H1 (cell line): Measurements from ENCODE around the gene SLC38A1. TPM values are rescaled to one million over a fixed set of nuclear protein-coding genes. Genes with fewer than 3 reads are reported as not detected.
A peak's percentile ranks its signal among the peaks of the same experiment; 100 is the strongest.

Experiments used
- BACH1 ChIP-seq: IDR thresholded peaks from 2 replicates; pipeline ENCODE4 v1.6.1; 2012; ENCODE audit warnings: low read length, improper control_type of control experiment
- NANOG ChIP-seq: IDR thresholded peaks from 2 replicates; pipeline ENCODE4 v1.6.1; 2011; ENCODE audit warnings: low read length, low read depth, mild to moderate bottlenecking, inconsistent platforms; ENCODE audit not compliant: insufficient read depth, poor library complexity, severe bottlenecking
- RFX5 ChIP-seq: IDR thresholded peaks from 2 replicates; pipeline ENCODE4 v1.6.1; 2011; ENCODE audit warnings: low read depth, low read length, improper control_type of control experiment, borderline replicate concordance
- RNF2 ChIP-seq: fragments of 200-900, 300-1000 bp; sonication (generic); IDR thresholded peaks from 2 replicates; pipeline ENCODE4 v1.7.1; 2016; ENCODE audit warnings: borderline replicate concordance, low read depth, mild to moderate bottlenecking, antibody characterized with exemption, low read length; ENCODE audit not compliant: poor library complexity, severe bottlenecking; ENCODE audit errors: missing control alignments
- SIRT6 ChIP-seq: IDR thresholded peaks from one replicate; pipeline ENCODE4 v1.7.1; 2012; ENCODE audit warnings: low read length, inconsistent platforms
- SP1 ChIP-seq: IDR thresholded peaks from 2 replicates; pipeline ENCODE4 v1.6.1; 2011; ENCODE audit warnings: low read depth, low read length
- TCF12 ChIP-seq: IDR thresholded peaks from 2 replicates; pipeline ENCODE4 v1.6.1; 2011; ENCODE audit warnings: low read depth, mild to moderate bottlenecking, low read length
- YY1 ChIP-seq: IDR thresholded peaks from 2 replicates; pipeline ENCODE4 v1.6.1; 2011; ENCODE audit warnings: low read depth, mild to moderate bottlenecking, low read length
- polyA plus RNA-seq, 7 experiments: library from polyadenylated mRNA; depleted of rRNA in 3 of 7; stranded (reverse) in 5 of 7; unstranded in 2 of 7; fragments of >200 nt in 5 of 7; fragments of 200-250 nt in 2 of 7; gene quantifications; 1 replicate in 5 of 7; 2 replicates in 1 of 7; 4 replicates in 1 of 7; pipeline versions ENCODE4 v1.2.1 to v1.2.3, GENCODE V29; 2011 to 2013; ENCODE audit warnings: missing spikeins in 2 of 7, mixed read lengths in 2 of 7
- total RNA-seq: library from RNA; stranded (reverse); fragmentation: NEBNext Ultra II Directional; extraction: Animal tissue kit (Norgen Biotek cat#: 25700); gene quantifications from 2 replicates; pipeline ENCODE4 v1.2.1, GENCODE V29; 2021
- TF ChIP-seq, protein P1 (sequence below), 3 experiments: IDR thresholded peaks; 1 replicate in 2 of 3; 2 replicates in 1 of 3; pipeline versions ENCODE4 v1.5.1 to v1.6.1; 2011; ENCODE audit warnings: low read length in 3 of 3, mild to moderate bottlenecking in 3 of 3, inconsistent platforms in 2 of 3, low read depth in 1 of 3, moderate library complexity in 1 of 3; ENCODE audit not compliant: insufficient read depth in 1 of 3; ENCODE audit errors: control extremely low read depth in 1 of 3
- TF ChIP-seq, protein P2 (sequence below): IDR thresholded peaks from 2 replicates; pipeline ENCODE4 v1.6.1; 2012; ENCODE audit warnings: inconsistent platforms

SLC38A1 gene
- total and polyA plus RNA-seq, 2 of the 8 experiments (the other 6 are each of a cell fraction or from before 2014, with no cell fraction given) = 83.4 to 242 TPM

DNA sequence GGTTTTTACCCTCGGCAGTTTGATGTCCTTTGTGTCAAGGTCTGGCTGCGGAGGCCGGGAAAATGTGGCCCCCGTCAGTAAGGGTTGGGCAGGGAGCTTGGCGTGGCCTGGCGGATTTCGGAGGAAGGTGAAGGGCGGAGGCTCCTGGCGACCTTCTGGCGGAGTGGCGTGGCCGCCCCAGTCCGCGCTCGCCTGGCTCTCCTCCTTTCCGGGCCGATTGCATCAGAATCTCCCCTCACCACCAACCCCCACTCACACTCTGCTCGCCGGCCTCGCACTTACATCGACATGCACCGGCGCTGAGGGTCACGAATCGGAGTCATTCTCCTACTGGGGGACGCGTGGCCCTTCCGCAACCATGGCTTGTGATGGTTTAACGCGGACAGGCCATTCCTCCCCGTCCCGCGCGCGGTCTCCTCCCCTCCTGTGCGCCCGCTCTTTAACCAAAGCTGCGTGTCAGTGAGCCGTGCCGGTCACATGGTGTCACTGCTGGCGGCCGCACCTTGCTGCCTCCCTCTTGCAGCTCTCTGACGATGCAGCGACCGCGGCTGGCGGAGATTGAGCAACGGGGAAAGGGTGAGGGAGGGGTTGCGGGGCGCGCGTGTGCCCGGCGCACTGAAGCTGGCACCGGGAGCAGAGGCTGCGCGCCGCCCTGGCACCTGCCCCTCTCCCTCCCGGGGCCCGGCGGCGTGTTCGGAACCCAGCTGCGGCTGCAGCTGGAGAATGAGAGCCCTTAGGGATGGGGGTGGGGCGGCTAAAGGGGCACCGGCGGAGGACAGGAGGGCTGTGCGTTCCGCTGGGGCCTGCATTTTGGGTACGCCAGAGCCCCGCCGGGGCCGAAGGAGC lies at the start of gene SLC38A1 (continued):
- TF ChIP-seq YY1 (no peak), NANOG (no peak), TCF12 (no peak), BACH1 (no peak), RFX5 (no peak), SIRT6 (no peak), SP1 (no peak), RNF2 (no peak)
- TF ChIP-seq, protein P1, sequence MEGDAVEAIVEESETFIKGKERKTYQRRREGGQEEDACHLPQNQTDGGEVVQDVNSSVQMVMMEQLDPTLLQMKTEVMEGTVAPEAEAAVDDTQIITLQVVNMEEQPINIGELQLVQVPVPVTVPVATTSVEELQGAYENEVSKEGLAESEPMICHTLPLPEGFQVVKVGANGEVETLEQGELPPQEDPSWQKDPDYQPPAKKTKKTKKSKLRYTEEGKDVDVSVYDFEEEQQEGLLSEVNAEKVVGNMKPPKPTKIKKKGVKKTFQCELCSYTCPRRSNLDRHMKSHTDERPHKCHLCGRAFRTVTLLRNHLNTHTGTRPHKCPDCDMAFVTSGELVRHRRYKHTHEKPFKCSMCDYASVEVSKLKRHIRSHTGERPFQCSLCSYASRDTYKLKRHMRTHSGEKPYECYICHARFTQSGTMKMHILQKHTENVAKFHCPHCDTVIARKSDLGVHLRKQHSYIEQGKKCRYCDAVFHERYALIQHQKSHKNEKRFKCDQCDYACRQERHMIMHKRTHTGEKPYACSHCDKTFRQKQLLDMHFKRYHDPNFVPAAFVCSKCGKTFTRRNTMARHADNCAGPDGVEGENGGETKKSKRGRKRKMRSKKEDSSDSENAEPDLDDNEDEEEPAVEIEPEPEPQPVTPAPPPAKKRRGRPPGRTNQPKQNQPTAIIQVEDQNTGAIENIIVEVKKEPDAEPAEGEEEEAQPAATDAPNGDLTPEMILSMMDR (IDR thresholded peaks at IDR 0.05; ENCODE audit: control extremely low read depth in 1 of 3, insufficient read depth in 1 of 3, low read depth in 1 of 3, low read length in 3 of 3) = no peak
- TF ChIP-seq, protein P2, sequence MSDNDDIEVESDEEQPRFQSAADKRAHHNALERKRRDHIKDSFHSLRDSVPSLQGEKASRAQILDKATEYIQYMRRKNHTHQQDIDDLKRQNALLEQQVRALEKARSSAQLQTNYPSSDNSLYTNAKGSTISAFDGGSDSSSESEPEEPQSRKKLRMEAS = peak; percentile 92
- TF ChIP-seq, all 59 proteins: peak for 23
